NCI-H1092 (cell line): ENCODE results near the gene TRAF3.
"Not testable (repeated sequence)": the region's sequence is repeated elsewhere in the genome, so short reads cannot be mapped to it uniquely, and the experiment has no call there.

Experiments
- DNase-seq: peaks from one replicate; lab custom pipeline; 2025; lab: John Stamatoyannopoulos, UW

The TRAF3 gene

DNA sequence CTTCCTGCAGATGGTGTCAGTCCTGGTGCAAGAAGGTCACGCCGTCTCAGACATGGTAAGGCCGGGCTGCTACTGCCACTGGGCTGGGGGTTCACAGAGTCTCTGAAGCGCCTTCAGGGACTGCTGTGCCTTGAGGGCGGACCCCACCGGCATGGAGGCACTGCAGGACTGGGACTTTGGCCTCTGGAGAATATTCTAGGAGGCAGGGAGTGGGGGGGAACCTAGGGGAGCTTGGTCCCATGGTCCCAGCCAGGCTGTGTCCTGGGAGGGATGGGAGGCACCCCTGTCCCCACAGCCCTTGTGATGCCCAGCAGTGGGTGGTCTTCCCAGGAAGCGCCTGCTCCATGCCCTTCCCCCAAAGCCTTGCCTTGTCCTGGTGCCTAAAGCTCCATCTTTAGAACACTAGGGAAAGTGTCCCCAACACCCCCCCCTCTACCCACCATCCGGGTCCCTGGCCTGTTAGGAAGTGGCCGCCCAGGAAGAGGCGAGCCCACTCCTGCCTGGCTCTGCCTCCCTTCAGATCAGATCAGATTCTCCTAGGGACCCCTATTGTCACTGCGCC, 146.8 kb downstream of the TRAF3 start:
- no peak for DNase-seq

GRCh38 chr14:102924632-102925588, 147.7 kb downstream of the TRAF3 start:
- no peak for DNase-seq

DNA sequence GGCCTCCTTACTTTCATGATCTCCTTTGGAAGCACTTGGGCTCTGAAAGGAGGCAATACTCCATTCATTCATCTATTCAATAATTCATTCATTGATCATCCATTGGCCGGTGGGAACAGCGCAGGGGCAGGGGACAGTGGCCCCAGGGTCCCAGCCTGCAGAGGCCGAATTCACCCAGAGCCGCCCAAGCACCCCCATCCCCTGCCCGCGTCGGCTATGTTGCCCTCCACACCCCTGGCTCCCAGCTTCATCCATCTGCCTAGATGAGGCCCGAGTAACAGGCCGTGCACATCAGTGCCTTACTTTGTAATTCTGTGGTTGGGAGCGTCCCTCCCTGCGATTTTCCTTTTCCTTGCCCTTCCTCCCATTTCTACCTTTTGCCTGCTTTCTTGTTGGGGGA, 148.4 kb downstream of the TRAF3 start:
- no peak for DNase-seq

DNA sequence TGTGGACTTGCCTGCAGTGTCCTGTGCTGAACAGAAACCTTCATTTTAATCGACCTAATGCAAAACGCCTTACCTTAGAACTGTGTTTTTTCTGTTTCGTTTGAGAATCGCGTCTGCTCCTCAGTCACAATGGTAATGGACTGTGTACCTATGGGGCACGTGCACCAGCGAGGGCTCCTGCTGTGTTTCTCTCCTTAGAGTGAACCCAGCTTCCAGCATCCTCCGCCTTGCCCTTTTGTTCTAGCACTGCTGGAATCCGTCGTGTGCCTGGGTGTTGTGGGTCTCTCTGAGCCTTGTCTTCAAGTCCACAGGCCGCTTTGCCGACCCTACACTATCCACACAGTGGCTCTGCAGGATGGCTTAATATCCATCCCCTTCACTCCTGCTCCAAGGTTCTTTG, 148.9 kb downstream of the TRAF3 start:
- DNase-seq, result no peak

- not testable (repeated sequence) for DNase-seq
These were observed 149.6 kb downstream of the TRAF3 start for GRCh38 chr14:102926840-102927239.

DNA sequence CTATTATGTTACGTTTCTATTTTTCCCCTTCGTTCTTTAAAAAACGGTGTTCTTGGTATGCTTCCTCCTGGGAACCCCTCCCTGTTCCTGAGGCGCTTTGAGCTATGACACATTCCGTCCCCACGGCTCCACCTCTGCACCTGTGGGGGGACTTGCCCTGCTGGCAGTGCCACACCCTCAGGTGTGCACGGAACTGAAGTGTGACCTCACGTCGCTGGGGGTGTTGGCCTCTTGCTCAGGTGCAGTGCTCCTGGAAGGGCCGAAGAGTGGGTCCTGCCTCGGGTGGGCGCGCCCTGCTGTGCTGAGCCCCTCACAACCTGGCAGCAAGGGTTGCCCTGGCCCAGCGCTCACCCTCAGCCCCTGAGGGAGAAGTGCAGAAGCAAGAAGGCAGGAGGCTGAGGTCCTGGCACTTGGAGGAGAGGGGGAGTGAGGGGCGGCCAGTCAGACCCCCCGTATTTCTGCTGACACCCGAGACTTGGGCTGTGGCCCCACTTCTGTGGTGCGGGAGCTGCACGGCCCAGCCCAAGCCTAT, 150.2 kb downstream of the TRAF3 start:
- DNase-seq, result no peak

DNA sequence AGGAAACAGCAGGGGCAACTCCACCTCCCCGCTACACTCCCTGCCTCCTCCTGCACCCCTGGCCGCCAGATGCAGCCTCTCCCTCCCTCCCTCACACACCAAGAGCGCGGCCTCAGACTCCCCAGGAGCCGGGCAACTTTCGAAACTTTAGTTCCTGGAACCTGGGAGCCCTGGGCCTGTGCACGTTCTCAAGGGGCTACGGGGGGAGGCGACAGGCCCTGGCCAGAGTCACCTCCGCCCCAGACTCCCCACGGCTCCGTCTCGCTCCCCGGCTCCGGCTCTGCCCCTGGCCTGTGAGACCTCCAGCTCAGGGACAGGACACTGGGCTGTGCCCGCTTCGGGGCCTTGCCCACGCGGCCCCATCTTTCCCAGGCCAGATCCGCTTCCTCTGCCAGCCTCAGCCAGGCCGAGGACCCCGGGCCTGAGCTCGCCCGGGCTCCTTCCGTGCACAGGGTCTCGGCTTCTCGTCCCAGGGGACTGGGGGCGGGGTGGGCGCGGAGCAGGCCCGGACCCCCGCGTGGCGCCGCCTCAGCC, 150.7 kb downstream of the TRAF3 start:
- no peak for DNase-seq

GRCh38 chr14:102928412-102929240, 151.4 kb downstream of the TRAF3 start:
- no peak for DNase-seq

GRCh38 chr14:102929241-102930137, 152.2 kb downstream of the TRAF3 start:
- DNase-seq, result no peak

- no peak for DNase-seq
These were observed 153.0 kb downstream of the TRAF3 start for GRCh38 chr14:102930138-102930752.

- DNase-seq, result no peak
These were observed 153.7 kb downstream of the TRAF3 start for GRCh38 chr14:102930753-102931579.

DNA sequence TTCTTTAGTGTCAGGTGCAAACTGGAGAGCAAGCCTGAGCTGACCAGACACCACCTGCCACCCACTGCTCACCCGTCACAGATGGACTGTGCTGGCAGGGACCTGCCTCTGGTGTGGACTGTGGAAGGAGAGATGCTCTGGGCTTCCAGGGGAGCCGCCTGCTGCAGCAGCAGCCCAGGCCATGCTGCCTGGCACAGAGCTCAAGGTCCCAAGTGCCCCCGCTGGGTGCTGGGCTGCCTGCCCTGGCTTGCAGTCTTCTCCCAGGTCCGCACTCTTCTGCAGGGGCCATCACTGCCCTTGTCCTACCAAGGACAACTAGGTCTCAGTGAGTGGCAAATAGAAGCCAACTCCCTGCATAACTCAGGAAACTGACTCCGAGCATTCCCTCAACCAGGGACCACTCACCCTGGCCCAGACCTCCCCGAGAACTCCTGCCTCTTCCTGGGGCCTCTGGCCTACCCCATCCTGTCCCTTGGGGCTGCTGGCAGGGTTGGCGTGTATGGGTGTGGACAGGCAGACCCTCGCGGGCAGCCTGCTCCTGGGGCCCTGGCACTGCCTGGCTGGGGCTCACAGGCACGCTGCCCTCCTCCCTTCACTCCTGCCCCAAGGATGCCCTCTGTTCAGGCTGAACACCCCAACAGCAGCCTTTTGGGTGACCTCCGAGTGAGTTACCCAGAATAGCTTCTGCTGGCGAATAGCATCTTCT, 154.5 kb downstream of the TRAF3 start:
- DNase-seq, result no peak

DNA sequence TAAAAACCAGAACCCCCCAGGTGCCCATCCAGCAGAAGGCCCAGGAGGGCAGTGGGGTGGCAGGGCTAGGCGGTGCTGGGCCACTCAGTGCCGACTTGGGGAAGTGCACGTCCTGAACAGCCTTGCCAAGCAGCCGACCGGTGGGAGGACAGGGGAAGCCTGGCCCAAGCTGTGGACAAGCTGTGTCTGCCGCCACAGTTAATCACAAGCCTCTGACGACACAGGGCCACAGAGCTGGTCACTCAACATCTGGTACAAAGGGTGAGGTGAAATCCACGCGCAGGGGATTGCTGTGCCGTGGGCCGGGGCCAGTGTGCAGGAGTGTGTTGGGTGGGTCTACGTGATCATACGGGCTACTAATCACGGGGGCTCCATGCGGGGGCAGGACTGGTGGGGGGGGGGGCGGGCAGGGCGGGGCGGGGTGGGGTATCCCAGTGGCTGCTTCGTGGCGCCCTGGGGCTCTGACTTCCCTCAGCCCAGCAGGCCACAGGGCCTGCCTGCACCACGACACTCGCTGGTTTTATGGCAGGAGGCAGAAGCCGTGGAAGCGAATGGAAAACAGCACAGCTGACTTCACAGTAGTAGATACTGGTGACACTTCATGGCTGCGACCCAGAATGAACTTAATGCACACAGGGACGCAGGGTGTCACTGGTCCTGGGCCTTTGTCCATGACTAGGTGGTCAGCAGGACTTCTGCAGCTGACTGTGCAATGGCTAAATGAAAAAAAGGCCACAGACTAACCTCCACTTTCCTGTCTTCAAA, 155.4 kb downstream of the TRAF3 start:
- no peak for DNase-seq

DNA sequence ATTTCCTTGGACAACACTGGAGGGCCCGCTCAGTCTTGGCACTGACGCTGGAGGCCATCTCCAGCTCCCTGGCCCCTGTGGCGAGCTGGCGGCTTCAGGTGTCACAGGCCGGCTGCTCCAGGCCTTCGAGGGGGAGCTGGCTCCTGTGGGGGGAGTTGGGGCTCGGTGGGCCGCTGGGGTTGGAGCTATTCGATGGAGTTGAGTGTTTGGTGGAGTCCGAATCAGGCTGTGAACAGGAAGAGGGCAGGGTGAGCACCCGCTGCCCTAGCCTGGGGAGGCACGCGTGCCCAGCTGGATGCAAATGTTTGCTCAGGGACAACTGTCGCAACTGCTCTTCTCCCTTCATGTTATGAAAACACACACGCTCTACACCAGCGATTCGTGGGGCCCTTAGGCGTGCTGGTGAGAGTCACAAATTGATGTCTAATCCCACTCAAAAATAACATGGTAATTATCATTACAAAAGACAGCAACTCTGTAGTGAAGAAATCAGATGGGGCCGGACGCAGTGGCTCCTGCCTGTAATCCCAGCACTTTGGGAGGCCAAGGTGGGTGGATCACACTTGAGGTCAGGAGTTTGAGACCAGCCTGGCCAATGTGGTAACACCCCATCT, 156.5 kb downstream of the TRAF3 start:
- no peak for DNase-seq

GRCh38 chr14:102935756-102936155, 158.5 kb downstream of the TRAF3 start:
- no peak for DNase-seq

GRCh38 chr14:102937331-102938175, 160.3 kb downstream of the TRAF3 start:
- DNase-seq, result no peak

DNA sequence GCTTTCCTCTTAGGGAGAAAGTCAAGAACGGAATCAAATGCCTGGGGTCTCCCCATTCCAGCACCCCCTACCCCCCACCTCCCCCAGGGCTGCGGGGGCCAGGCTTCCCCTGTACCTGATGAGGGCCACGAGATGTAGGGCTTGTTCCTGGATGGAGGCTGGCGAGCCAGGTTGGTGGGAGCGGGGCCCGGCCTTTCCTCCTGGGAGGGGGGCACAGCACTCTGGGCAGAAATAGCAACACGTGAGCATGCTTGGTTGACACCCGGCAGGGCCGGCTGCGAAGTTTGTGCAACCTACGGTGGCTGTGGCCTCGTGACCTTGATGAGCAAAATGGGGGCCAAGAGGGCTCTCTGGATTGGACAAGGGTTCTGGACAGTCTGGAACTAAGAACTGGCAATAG, 160.9 kb downstream of the TRAF3 start:
- DNase-seq, result no peak
